Measurements from ENCODE around the gene ADGRL2.

DNA sequence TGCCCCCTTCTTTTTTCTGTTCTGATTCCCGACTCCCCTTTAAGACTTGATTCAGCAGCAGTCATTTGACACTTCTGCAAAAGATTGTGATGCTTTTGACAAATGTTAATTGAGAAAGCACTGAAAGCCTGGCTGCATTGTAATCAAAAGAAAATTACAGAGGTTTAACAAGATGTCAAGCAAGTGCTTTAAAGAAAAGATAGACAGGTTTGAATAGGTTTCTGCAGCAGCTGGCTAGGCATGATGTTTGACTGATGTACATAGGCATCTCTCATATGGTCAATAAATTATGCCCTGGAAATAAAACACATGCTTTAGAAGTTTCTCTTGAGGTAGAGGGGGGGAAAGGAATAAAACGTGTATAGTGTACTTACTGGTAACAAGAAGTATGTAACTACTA lies 147.8 kb downstream of the ADGRL2 start:
- TF ChIP-seq, protein P1, sequence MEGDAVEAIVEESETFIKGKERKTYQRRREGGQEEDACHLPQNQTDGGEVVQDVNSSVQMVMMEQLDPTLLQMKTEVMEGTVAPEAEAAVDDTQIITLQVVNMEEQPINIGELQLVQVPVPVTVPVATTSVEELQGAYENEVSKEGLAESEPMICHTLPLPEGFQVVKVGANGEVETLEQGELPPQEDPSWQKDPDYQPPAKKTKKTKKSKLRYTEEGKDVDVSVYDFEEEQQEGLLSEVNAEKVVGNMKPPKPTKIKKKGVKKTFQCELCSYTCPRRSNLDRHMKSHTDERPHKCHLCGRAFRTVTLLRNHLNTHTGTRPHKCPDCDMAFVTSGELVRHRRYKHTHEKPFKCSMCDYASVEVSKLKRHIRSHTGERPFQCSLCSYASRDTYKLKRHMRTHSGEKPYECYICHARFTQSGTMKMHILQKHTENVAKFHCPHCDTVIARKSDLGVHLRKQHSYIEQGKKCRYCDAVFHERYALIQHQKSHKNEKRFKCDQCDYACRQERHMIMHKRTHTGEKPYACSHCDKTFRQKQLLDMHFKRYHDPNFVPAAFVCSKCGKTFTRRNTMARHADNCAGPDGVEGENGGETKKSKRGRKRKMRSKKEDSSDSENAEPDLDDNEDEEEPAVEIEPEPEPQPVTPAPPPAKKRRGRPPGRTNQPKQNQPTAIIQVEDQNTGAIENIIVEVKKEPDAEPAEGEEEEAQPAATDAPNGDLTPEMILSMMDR (IDR thresholded peaks at IDR 0.05) = no peak
- TF ChIP-seq POLR2A (IDR thresholded peaks at IDR 0.05) = no peak

Measured in ovary (tissue), 3 donors.